Naive thymus-derived CD4-positive, alpha-beta T cell (primary cell): Measurements from ENCODE around the gene JOSD2. TPM values are rescaled to one million over a fixed set of nuclear protein-coding genes. Genes with fewer than 3 reads are reported as not detected.
A peak's percentile ranks its signal among the peaks of the same experiment; 100 is the strongest.

Experiments
- ATAC-seq: fragments of 150-1000 bp; cut with Tn5 transposase; 2 replicates; pipeline ENCODE4 v1.10.0; 2021; ENCODE audit warnings: mild to moderate bottlenecking, moderate library complexity
- CTCF ChIA-PET: fragments of 350-600 bp; sonication (Branson Sonifier 250); formaldehyde crosslinking; loops from one replicate; lab custom pipeline; 2021; ENCODE audit warnings: antibody characterized with exemption; lab: Charles Lee
- POLR2A ChIA-PET: fragments of 350-600 bp; sonication (Branson Sonifier 250); formaldehyde crosslinking; loops from one replicate; lab custom pipeline; 2021; ENCODE audit warnings: antibody characterized with exemption, inconsistent platforms; lab: Charles Lee
- DNase-seq, 9 donors: peaks; one replicate each; pipeline versions ENCODE4 v3.0.0 to v3.0.0-alpha.2; 2020 to 2022; ENCODE audit warnings: mixed read lengths in 1 of 9
- H3K27ac ChIP-seq: one replicate; pipeline ENCODE4 v1.7.0; 2013; ENCODE audit warnings: mild to moderate bottlenecking, low read depth, low read length, moderate library complexity
- H3K27me3 ChIP-seq, 2 donors: one replicate each; pipeline ENCODE4 v1.7.0; 2013; ENCODE audit warnings: low read length in 2 of 2, mild to moderate bottlenecking in 2 of 2, moderate library complexity in 2 of 2; ENCODE audit not compliant: control insufficient read depth in 2 of 2, insufficient read depth in 2 of 2
- H3K36me3 ChIP-seq, 3 experiments: 1 replicate in 2 of 3; 2 replicates in 1 of 3; pipeline ENCODE4 v1.7.0; 2013; ENCODE audit warnings: low read length in 3 of 3, mild to moderate bottlenecking in 3 of 3, moderate library complexity in 1 of 3; ENCODE audit not compliant: insufficient read depth in 3 of 3, control insufficient read depth in 2 of 3
- H3K4me1 ChIP-seq, 2 donors: one replicate each; pipeline ENCODE4 v1.7.0; 2013; ENCODE audit warnings: low read length in 2 of 2, mild to moderate bottlenecking in 2 of 2, moderate library complexity in 1 of 2; ENCODE audit not compliant: control insufficient read depth in 2 of 2, insufficient read depth in 2 of 2
- H3K4me3 ChIP-seq: 2 replicates; pipeline ENCODE4 v1.7.0; 2013; ENCODE audit warnings: mild to moderate bottlenecking, low read length
- H3K9me3 ChIP-seq, 3 experiments: 1 replicate in 2 of 3; 2 replicates in 1 of 3; pipeline ENCODE4 v1.7.0; 2013; ENCODE audit warnings: low read length in 3 of 3; ENCODE audit not compliant: control insufficient read depth in 2 of 3
- H3K27ac Mint-ChIP-seq, 9 donors: one replicate each; pipeline ENCODE4 v1.8.0; 2020 to 2022; ENCODE audit warnings: mixed read lengths in 9 of 9, mild to moderate bottlenecking in 8 of 9, moderate library complexity in 5 of 9, inconsistent platforms in 2 of 9
- H3K27me3 Mint-ChIP-seq, 5 donors: one replicate each; pipeline ENCODE4 v1.8.0; 2021 to 2022; ENCODE audit warnings: mixed read lengths in 5 of 5, mild to moderate bottlenecking in 1 of 5
- H3K36me3 Mint-ChIP-seq, 5 donors: one replicate each; pipeline ENCODE4 v1.8.0; 2020 to 2022; ENCODE audit warnings: mixed read lengths in 5 of 5, mild to moderate bottlenecking in 3 of 5, inconsistent platforms in 1 of 5
- H3K4me1 Mint-ChIP-seq, 7 donors: one replicate each; pipeline ENCODE4 v1.8.0; 2020 to 2022; ENCODE audit warnings: mixed read lengths in 7 of 7, mild to moderate bottlenecking in 3 of 7, inconsistent platforms in 1 of 7
- H3K4me3 Mint-ChIP-seq, 10 donors: one replicate each; pipeline ENCODE4 v1.8.0; 2020 to 2022; ENCODE audit warnings: mild to moderate bottlenecking in 10 of 10, mixed read lengths in 10 of 10, moderate library complexity in 6 of 10, inconsistent platforms in 2 of 10
- H3K9me3 Mint-ChIP-seq, 11 donors: one replicate each; pipeline ENCODE4 v1.8.0; 2020 to 2022; ENCODE audit warnings: mixed read lengths in 11 of 11, mild to moderate bottlenecking in 4 of 11, inconsistent platforms in 1 of 11, moderate library complexity in 1 of 11
- intact Hi-C, 2 donors: fragments of 100-400 bp; cut with micrococcal nuclease; formaldehyde crosslinking; loops; one replicate each; pipeline ENCODE4 v1.15.1; 2023
- polyA plus RNA-seq, 2 donors: library from polyadenylated mRNA; unstranded; fragments of 300-500 nt; fragmentation: Illumina TruSeq; gene quantifications; one replicate each; pipeline ENCODE4 v1.2.3, GENCODE V29; 2021
- total RNA-seq, 6 experiments: library from RNA in 5 of 6; stranded (reverse) in 5 of 6; gene quantifications; 1 replicate in 5 of 6; 2 replicates in 1 of 6; pipeline ENCODE4 v1.2.3 and lab custom pipeline; 2021 to 2026

The JOSD2 gene
- total and polyA plus RNA-seq, 7 experiments from 2014 or later, result 13.0 to 45.9 (median 20.1) TPM

DNA sequence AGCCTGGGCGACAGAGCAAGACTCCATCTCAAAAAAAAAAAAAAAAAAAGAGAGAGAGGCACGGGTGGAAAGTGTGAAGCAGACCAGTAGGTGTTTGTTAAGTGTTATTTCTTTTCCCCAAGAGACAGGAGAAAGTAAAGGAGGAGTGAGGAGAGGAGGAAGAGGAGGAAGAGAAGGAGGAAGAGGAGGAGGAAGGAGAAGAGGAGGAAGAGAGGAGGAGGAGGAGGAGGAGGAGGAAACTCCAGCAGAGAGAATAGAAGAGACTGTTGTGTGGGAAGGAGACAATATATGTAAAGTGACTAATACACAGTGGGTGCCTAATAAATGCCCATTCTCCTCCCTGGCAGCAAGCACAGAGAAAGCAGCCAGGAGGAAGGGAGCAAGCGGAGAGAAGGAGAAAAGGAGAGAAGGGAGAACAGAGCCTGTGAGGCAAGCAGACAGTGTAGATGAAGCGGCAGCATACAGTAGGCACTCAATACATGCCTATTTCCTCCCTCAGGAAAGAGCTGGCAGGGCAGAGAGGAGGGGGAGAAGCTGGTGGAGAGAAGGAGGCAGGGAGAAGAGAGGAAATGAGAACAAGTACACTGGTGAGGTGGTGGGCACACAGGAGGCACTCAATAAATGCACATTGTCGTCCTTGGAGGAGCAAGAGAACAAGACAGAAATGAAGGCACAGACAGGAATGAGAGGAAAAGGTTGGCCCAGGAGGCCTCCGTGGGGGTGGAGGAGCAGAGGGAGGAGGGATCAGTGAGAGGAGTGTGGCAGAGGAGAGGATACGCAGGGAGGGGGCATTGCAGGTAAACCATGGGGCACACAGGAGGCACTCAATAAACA, 16.6 kb downstream of the JOSD2 start:
- POLR2A ChIA-PET, result no interaction called here
- Mint-ChIP-seq H3K36me3 (peaks cover 0 to 13% (median 2%) of the 10 kb centered on the region in 5 donors), H3K4me1 (peaks cover 12 to 24% (median 24%) of the 10 kb centered on the region in 7 donors), H3K9me3 (peaks cover 0 to 1% (median 0%) of the 10 kb centered on the region in 11 donors), H3K4me3 (no peak overlapping the region), H3K27ac (peak overlapping the region in 2 of 9 donors; percentile 26 to 55), H3K27me3 (peaks cover 0 to 8% (median 0%) of the 10 kb centered on the region in 5 donors)
- H3K4me1 ChIP-seq, result peaks cover 0 to 13% of the 10 kb centered on the region in 2 donors
- intact Hi-C loops, result no loop called here
- DNase-seq (no peak), ATAC-seq (no peak)
- no peaks in the 10 kb centered on the region for H3K27me3 ChIP-seq
- CTCF ChIA-PET, result interaction anchor here (0.8 kb wide), 1 partner anchor 125 kb away, joined by 3 read pairs; no protein-coding TSS in a partner anchor
- no peak overlapping the region for H3K27ac ChIP-seq
- no peaks in the 10 kb centered on the region for H3K9me3 ChIP-seq
- no peak overlapping the region for H3K4me3 ChIP-seq
- H3K36me3 ChIP-seq, result no peaks in the 10 kb centered on the region

DNA sequence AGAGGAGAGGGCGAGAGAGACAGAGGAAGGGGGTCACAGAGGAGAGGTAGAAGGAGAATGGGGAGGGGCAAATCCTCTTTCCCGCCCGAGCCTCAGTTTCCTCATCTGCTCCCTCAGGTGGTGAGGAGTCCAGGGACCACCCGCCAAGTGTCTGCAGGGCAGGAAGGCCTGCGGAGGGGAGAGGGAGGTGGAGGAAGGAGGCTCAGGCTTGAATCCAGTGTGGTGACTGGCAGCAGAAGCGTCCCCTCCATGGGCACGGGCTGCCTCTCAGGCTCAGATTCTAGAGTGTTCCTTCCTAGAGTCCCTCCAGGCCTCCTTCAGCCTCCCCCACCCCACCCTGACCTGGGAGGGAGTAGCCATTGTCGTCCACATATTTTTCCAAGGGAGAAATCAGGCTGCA, 17.8 kb downstream of the JOSD2 start:
- Mint-ChIP-seq H3K9me3 (peaks cover 0 to 1% (median 0%) of the 10 kb centered on the region in 11 donors), H3K4me3 (no peak overlapping the region), H3K27me3 (peaks cover 0 to 8% (median 0%) of the 10 kb centered on the region in 5 donors), H3K4me1 (peaks cover 12 to 33% (median 31%) of the 10 kb centered on the region in 7 donors), H3K27ac (no peak overlapping the region), H3K36me3 (peaks cover 0 to 16% (median 2%) of the 10 kb centered on the region in 5 donors)
- peaks cover 0 to 13% of the 10 kb centered on the region in 2 donors for H3K4me1 ChIP-seq
- H3K4me3 ChIP-seq, result no peak overlapping the region
- ChIA-PET POLR2A (no interaction called here), CTCF (no interaction called here)
- H3K27me3 ChIP-seq, result no peaks in the 10 kb centered on the region
- no peaks in the 10 kb centered on the region for H3K9me3 ChIP-seq
- intact Hi-C loops, result no loop called here
- DNase-seq (no peak), ATAC-seq (no peak)
- no peak overlapping the region for H3K27ac ChIP-seq
- no peaks in the 10 kb centered on the region for H3K36me3 ChIP-seq

GRCh38 chr19:50492303-50493052, 18.5 kb downstream of the JOSD2 start:
- H3K4me3 Mint-ChIP-seq, result peak overlapping the region; percentile 27 to 87 (median 58)
- Histone ChIP-seq H3K27ac (no peak overlapping the region), H3K4me1 (peaks cover 0 to 13% of the 10 kb centered on the region in 2 donors), H3K4me3 (no peak overlapping the region), H3K27me3 (no peaks in the 10 kb centered on the region), H3K9me3 (no peaks in the 10 kb centered on the region), H3K36me3 (no peaks in the 10 kb centered on the region)
- peaks cover 0 to 1% (median 0%) of the 10 kb centered on the region in 11 donors for H3K9me3 Mint-ChIP-seq
- ChIA-PET CTCF (no interaction called here), POLR2A (no interaction called here)
- H3K27me3 Mint-ChIP-seq, result peaks cover 0 to 8% (median 0%) of the 10 kb centered on the region in 5 donors
- peaks cover 0 to 16% (median 4%) of the 10 kb centered on the region in 5 donors for H3K36me3 Mint-ChIP-seq
- DNase-seq (peak in 2 of 9 donors; percentile 30 to 40), ATAC-seq (peak; percentile 89)
- H3K27ac Mint-ChIP-seq, result peak overlapping the region in 6 of 9 donors; percentile 16 to 84 (median 61)
- intact Hi-C loops, result loop anchor here in 1 of 2 donors (1.0 kb wide), 1 partner anchor 31 kb away; no protein-coding TSS in a partner anchor
- H3K4me1 Mint-ChIP-seq, result peaks cover 12 to 36% (median 33%) of the 10 kb centered on the region in 7 donors

GRCh38 chr19:50490991-50491472, 20.0 kb downstream of the JOSD2 start:
- Mint-ChIP-seq H3K27me3 (peaks cover 0 to 8% (median 0%) of the 10 kb centered on the region in 5 donors), H3K27ac (peak overlapping the region in 4 of 9 donors; percentile 20 to 84 (median 37)), H3K4me3 (peak overlapping the region in 4 of 10 donors; percentile 23 to 87 (median 50)), H3K36me3 (peaks cover 0 to 16% (median 8%) of the 10 kb centered on the region in 5 donors), H3K4me1 (peaks cover 12 to 41% (median 33%) of the 10 kb centered on the region in 7 donors), H3K9me3 (peaks cover 0 to 1% (median 0%) of the 10 kb centered on the region in 11 donors)
- no peak for ATAC-seq
- H3K4me3 ChIP-seq, result no peak overlapping the region
- H3K27ac ChIP-seq, result no peak overlapping the region
- intact Hi-C loops, result no loop called here
- H3K36me3 ChIP-seq, result no peaks in the 10 kb centered on the region
- peaks cover 0 to 13% of the 10 kb centered on the region in 2 donors for H3K4me1 ChIP-seq
- no peaks in the 10 kb centered on the region for H3K9me3 ChIP-seq
- ChIA-PET CTCF (no interaction called here), POLR2A (no interaction called here)
- no peak for DNase-seq
- no peaks in the 10 kb centered on the region for H3K27me3 ChIP-seq

DNA sequence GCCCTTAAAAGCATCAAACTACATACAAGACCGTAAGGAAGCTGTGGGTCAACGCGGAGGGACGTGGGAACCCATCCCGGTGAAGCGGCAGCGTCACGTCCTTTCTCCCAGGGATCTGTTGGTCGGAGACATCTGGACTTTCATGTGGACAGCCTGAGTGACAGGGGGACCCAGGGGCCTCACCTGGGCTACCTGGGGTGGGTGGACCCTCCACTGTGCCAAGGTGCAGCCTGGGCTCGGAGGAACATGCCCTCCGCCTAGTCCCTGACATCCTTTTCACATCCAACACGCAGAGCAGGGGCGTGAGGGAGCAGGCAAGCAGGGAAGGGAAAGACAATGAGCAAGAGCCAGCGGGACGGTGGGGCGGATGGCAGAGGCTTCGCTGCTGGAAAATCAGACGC, 20.6 kb downstream of the JOSD2 start:
- Histone ChIP-seq H3K9me3 (no peaks in the 10 kb centered on the region), H3K27ac (no peak overlapping the region), H3K4me3 (no peak overlapping the region), H3K36me3 (peaks cover 0 to under 1% (median 0%) of the 10 kb centered on the region in 3 experiments), H3K27me3 (no peaks in the 10 kb centered on the region), H3K4me1 (peaks cover 0 to 13% of the 10 kb centered on the region in 2 donors)
- peaks cover 0 to 16% (median 12%) of the 10 kb centered on the region in 5 donors for H3K36me3 Mint-ChIP-seq
- CTCF ChIA-PET, result no interaction called here
- no peak for ATAC-seq
- H3K4me3 Mint-ChIP-seq, result peak overlapping the region in 2 of 10 donors; percentile 36 to 44
- H3K27me3 Mint-ChIP-seq, result peaks cover 0 to 8% (median 0%) of the 10 kb centered on the region in 5 donors
- no peak for DNase-seq
- peaks cover 12 to 41% (median 33%) of the 10 kb centered on the region in 7 donors for H3K4me1 Mint-ChIP-seq
- POLR2A ChIA-PET, result no interaction called here
- intact Hi-C loops, result no loop called here
- H3K27ac Mint-ChIP-seq, result peak overlapping the region in 2 of 9 donors; percentile 22 to 30
- peaks cover 0 to 3% (median 0%) of the 10 kb centered on the region in 11 donors for H3K9me3 Mint-ChIP-seq

- Mint-ChIP-seq H3K36me3 (peaks cover 0 to 21% (median 7%) of the 10 kb centered on the region in 5 donors), H3K27me3 (peaks cover 0 to 8% (median 0%) of the 10 kb centered on the region in 5 donors), H3K4me3 (peak overlapping the region in 1 of 10 donors; percentile 13), H3K9me3 (peaks cover 0 to 4% (median 0%) of the 10 kb centered on the region in 11 donors), H3K4me1 (peaks cover 12 to 41% (median 33%) of the 10 kb centered on the region in 7 donors), H3K27ac (peak overlapping the region in 1 of 9 donors; percentile 50)
- ATAC-seq, result no peak
- no peak overlapping the region for H3K4me3 ChIP-seq
- no peak for DNase-seq
- peaks cover 0 to 9% (median 0%) of the 10 kb centered on the region in 3 experiments for H3K36me3 ChIP-seq
- H3K4me1 ChIP-seq, result peaks cover 0 to 13% of the 10 kb centered on the region in 2 donors
- ChIA-PET POLR2A (no interaction called here), CTCF (no interaction called here)
- H3K9me3 ChIP-seq, result no peaks in the 10 kb centered on the region
- no peaks in the 10 kb centered on the region for H3K27me3 ChIP-seq
- no peak overlapping the region for H3K27ac ChIP-seq
- intact Hi-C loops, result no loop called here
Measured at GRCh38 chr19:50489461-50490011, 21.5 kb downstream of the JOSD2 start.
